HG03103 (cell line): ENCODE measurements around the gene ZNF584.
A peak's percentile ranks its signal among the peaks of the same experiment; 100 is the strongest.

ENCODE experiments used
- ATAC-seq: cut with Tn5 transposase; IDR thresholded peaks from one replicate; pipeline ENCODE4 v1.9.1; 2021; ENCODE audit warnings: low read depth; ENCODE audit not compliant: unreplicated experiment

Gene ZNF584

DNA sequence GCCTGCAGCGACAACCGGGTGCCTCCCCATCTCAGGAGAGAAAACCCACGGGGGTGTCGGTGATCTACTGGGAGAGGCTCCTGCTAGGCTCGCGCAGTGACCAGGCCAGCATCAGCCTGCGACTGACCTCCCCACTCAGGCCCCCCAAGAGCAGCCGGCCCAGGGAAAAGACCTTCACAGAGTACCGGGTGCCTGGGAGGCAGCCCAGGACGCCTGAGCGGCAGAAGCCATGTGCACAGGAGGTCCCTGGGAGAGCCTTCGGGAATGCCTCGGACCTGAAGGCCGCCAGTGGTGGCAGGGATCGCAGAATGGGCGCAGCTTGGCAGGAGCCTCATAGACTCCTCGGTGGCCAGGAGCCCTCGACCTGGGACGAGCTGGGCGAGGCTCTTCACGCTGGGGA is 46.9 kb downstream of the ZNF584 start:
- ATAC-seq, result no peak

DNA sequence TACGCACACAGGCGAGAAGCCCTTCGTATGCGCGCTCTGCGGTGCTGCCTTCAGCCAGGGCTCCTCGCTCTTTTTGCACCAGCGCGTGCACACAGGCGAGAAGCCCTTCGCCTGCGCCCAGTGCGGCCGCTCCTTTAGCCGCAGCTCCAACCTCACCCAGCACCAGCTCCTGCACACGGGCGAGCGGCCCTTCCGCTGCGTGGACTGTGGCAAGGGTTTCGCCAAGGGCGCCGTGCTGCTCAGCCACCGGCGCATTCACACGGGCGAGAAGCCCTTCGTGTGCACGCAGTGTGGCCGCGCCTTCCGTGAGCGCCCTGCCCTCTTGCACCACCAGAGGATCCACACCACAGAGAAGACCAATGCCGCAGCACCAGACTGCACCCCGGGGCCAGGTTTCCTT is 47.7 kb downstream of the ZNF584 start:
- no peak for ATAC-seq

DNA sequence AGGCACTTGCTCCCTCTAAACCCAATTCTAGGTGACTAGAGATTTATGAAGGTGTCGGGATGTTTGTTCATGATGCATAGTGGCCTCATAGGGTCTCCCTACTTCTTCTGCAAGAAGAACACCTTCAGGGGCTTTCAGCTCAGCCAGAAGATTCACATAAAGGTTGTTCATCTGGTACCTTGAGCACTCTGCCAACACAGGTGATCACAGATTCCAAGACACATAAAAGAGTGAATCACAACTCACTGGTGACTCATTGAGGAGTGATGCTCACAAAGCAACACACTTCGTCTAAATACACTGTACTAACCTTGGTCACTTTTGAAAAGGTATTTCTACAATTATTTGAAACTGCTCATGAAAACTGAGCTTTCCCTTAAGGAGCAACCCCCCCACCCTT is 51.6 kb downstream of the ZNF584 start:
- ATAC-seq, result no peak

GRCh38 chr19:58466089-58466759 is 57.8 kb downstream of the ZNF584 start:
- no peak for ATAC-seq

- peak; percentile 93 for ATAC-seq
Observed at GRCh38 chr19:58466760-58467589, 58.5 kb downstream of the ZNF584 start, which contains the start of gene ZNF324. ZNF324 (plus strand) TSS chr19:58467080; CDS start chr19:58469186, 2,106 bp downstream.
